Thyroid gland (tissue), 4 donors: ENCODE data around the gene QARS1.

Experiments used
- CTCF ChIP-seq, 6 experiments: fragments of 200-600 bp in 3 of 6; fragments of 450-650 bp in 3 of 6; sonication (generic) in 3 of 6; IDR thresholded peaks; one replicate each; pipeline ENCODE4 v1.5.1; 2016 to 2019; ENCODE audit warnings: antibody characterized with exemption in 6 of 6, mild to moderate bottlenecking in 2 of 6, inconsistent platforms in 1 of 6, moderate library complexity in 1 of 6
- POLR2A ChIP-seq, 2 donors: fragments of 450-650 bp; IDR thresholded peaks; one replicate each; pipeline ENCODE4 v1.6.1; 2017; ENCODE audit warnings: antibody characterized with exemption in 2 of 2, mild to moderate bottlenecking in 2 of 2, moderate library complexity in 1 of 2

GRCh38 chr3:49079270-49079669, 25.3 kb downstream of the QARS1 start:
- TF ChIP-seq CTCF (IDR thresholded peaks at IDR 0.05) = no peak
- TF ChIP-seq POLR2A (IDR thresholded peaks at IDR 0.05) = no peak
